CD4-positive, alpha-beta T cell treated with Interleukin-15 for 1 hour (primary cell): Measurements from ENCODE around the gene SLC5A11.
"Not testable (repeated sequence)": the region's sequence is repeated elsewhere in the genome, so short reads cannot be mapped to it uniquely, and the experiment has no call there.

Experiments
- DNase-seq: peaks from one replicate; pipeline ENCODE4 v3.0.0-alpha.2; 2020

SLC5A11 gene

DNA sequence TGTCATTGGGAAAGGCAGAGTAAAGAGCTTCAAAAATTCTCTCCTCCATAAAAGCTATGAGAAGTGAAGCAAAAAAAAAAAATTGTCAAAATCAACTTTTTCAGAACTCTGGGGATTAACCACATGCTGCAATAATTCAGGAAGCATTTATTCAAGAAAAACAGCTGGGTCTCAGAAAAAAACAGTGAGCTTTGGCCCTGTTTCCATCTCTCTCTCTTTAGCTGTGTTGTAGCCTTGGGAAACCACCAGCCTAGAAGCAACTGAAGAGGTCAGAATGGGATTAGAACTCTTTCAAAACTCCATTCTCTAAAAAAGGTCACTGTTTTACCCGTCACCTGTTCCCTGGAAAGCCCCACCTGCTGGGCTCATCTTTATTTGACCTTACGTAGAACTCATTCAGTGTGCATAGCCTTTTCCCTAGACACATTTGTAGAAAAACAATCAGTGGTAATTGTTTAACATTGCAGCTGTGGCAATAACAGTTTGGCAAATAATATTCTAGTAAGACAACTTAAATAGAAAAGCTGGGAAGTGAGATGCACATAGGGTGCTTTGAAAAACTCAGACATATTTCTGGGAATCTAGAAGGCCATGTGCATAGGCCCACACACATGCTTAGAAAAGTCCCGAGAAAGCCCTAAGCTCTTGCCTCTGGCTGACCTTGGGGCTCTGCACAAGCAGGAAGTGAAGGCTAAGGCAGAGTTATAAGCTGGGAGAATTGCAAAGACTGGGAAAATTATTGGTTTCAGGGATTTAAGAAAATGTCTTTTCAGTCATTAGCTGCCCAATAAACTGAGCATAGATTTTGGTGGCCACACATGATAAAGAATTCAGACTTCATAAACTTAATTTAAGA is 18.0 kb downstream of the SLC5A11 start:
- no peak for DNase-seq

GRCh38 chr16:24869033-24869432 is 23.3 kb downstream of the SLC5A11 start:
- DNase-seq = no peak

DNA sequence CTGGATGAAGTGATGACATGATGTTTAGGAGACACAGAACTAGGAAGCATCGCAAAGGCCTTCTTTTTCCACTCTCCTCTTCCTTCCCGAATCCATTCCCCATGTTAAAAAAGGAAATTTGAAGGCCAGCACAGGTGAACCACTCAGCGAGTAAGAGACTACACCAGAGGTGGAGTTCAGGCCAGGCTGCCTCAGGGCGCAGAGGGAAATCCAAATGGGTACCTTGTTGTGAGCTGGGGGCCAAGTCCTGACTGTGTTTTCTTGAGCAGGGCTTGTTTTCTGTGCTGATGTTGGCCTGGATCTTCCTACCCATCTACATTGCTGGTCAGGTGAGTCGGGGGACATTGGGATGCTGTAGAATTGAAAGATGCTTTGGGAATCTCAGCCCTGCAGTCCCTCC is 26.1 kb downstream of the SLC5A11 start:
- no peak for DNase-seq

DNA sequence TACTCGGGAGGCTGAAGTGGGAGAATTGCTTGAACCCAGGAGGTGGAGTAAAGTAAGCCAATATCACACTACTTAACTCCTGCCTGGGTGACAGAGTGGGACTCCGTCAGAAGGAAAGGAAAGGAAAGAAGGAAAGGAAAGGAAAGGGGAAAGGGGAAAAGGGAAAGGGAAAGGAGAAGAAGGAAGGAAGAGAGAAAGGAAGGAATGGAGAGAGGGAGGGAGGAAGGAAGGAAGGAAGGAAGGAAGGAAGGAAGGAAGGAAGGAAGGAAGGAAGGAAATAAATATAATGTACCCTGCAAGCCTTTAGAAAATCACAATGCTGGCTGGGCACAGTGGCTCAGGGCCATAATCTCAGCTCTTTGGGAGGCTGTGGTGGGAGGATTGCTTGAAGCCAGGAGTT is 27.3 kb downstream of the SLC5A11 start:
- DNase-seq = no peak

GRCh38 chr16:24875466-24875865 is 29.7 kb downstream of the SLC5A11 start:
- no peak for DNase-seq

DNA sequence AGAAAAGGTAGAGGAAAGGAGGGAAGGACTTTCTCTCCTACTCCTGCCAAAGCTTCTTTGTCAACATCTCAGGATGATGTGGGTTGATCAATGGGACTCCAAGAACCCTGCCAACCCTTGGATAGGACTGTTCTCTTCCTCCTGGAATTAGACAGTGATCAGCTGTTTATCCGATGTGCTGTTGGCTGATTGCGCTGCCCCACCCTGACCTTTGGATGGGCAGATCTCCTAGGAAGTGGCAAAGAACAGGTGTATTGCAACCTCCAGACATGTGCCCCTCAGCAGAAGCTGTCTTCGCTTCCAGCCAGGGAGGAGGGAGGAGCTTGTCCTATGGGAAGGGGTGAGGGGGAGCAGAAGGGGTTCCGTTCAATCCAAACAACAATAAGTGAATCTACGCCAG is 30.5 kb downstream of the SLC5A11 start:
- no peak for DNase-seq

GRCh38 chr16:24879684-24880083 is 33.9 kb downstream of the SLC5A11 start:
- no peak for DNase-seq

DNA sequence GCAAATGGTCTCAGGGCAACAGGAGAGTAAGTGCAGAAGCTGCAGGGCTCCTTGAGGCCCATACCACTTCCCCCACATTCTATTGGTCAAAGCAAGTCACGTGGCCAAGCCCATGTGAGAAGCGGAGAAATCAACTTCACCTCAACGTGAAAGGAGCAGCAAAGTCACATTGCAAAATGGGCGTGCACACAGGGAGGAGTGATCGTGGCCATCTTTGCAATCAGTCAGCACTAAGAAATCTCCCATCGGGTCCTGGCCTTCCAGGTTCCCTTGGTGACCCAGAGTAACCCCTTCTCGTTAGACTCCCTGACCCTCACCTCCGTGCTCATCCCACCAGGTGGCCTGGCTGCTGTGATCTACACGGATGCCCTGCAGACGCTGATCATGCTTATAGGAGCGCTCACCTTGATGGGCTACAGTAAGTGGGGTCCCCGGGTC is 38.0 kb downstream of the SLC5A11 start:
- DNase-seq = no peak

GRCh38 chr16:24887472-24887871 is 41.7 kb downstream of the SLC5A11 start:
- DNase-seq = no peak

GRCh38 chr16:24890746-24891145 is 45.0 kb downstream of the SLC5A11 start:
- DNase-seq = no peak

DNA sequence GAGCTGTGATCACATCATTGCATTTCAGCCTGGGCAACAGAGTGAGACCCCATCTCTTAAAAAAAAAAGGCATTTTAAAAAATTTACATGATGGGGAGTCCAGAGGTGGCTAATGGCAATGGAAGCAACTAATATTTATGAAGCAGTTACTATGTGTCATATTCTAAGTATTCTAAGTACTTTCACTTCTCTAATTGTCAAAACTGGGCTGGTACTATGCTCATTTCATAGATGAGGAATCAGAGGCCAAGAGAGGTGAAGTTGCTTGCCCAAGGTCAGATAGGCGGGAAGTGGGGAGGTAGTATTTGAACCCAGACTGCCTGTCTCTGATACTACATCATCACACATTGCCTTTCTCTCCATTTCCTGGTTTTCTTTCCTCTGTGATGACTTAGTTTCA is 50.7 kb downstream of the SLC5A11 start:
- no peak for DNase-seq

- not testable (repeated sequence) for DNase-seq
These were observed 51.8 kb downstream of the SLC5A11 start for GRCh38 chr16:24897522-24897921.

DNA sequence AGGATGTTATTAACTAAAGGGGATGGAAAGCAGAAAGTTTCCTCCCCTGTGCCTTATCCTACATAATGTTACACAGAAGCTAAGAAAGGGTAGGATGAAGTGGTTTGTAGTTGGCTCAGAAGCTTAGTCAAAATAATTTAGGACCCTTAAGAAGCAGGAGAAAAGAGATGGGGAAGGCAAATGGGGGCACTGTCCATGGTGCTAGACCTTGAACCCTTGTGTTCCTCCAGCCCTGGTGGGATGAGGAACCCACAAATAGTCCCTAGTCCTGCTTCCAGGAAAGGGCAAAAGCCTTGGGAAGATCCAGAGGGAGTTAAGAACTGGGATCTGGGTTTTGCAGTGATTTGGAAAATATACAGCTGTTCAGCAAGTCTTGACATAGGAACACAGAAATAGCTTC is 54.5 kb downstream of the SLC5A11 start:
- no peak for DNase-seq

DNA sequence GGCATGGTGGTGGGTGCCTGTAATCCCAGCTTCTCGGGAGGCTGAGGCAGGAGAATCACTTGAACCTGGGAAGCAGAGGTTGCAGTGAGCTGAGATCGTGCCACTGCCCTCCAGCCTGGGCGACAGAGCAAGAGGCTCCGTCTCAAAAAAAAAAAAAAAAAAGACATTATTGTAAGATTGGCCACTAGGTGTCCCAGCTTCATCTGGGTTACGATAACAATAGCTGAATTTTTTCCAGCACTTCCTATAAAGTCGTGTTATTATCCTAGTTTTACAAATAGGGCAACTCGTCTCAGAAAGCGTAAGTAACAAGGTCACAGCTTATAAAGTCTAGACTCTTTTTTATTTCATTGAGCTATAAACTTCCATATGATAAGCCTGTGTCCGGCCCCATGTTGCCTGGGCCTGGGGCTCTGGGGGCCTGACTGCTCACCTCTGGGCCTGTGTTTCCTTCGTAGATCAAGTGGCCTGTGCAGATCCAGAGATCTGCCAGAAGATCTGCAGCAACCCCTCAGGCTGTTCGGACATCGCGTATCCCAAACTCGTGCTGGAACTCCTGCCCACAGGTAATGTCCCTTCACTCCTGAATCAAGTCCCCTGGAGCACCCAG is 60.5 kb downstream of the SLC5A11 start:
- DNase-seq = no peak

GRCh38 chr16:24906901-24907300 is 61.1 kb downstream of the SLC5A11 start:
- no peak for DNase-seq

GRCh38 chr16:24908716-24909115 is 63.0 kb downstream of the SLC5A11 start:
- no peak for DNase-seq

DNA sequence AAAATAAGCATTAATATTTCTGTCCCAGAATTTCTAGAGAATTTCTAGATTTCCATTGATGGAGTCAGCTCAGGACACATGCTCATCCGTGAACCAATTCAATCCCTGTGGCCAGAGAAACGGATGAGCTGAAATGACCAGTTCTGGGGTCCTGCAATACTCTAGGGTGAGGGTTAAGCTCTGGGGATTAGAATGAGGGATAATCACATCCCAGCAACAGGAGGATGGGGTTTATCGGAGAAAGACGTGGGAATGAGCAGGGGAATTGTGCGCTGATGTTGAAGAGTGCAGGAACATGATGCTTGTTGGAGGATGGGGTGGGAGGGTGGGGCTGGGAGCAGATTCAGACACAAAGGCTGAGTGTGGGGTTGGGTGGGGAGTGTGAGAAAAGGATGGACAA is 64.1 kb downstream of the SLC5A11 start:
- no peak for DNase-seq

- no peak for DNase-seq
These were observed 69.3 kb downstream of the SLC5A11 start for GRCh38 chr16:24915019-24915418.

- no peak for DNase-seq
These were observed 69.8 kb downstream of the SLC5A11 start for GRCh38 chr16:24915576-24915975.

DNA sequence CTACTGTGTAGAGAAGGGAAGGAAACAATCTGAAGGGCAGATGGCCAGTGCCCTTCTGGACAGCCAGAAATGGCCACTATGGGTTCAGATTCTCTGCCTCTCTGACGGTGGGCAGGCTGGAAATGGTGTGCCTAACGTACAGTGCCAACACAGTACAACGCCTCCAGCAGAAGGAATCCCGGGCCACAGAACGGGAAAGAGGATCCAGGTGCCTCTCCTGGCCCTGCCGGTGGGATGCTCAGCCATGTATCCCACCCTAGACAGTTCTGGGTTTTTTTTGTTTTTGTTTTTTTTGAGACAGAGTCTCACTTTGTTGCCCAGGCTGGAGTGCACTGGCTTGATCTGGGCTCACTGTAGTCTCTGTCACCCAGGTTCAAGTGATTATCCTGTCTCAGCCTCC is 71.5 kb downstream of the SLC5A11 start:
- DNase-seq = no peak

DNA sequence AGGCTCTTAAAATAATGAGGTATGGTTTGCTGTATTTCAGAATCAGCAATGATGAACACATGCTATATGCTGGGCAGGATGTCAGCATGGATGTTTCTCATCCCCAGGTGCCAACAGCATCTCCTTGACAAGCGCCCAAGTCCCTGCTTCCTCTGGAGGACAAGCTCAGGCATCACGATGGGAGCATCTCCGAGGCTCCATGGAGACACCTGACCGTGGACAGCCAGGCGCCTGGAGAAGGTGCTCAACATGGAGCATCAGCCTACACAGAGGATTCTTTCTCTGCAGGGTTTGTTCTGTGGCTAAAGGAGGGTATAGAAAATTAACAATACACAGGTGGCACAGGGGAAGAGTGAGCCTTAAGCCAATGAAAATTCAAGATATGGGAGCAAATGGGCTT is 72.1 kb downstream of the SLC5A11 start:
- no peak for DNase-seq

- no peak for DNase-seq
These were observed 72.9 kb downstream of the SLC5A11 start for GRCh38 chr16:24918641-24919040.

- DNase-seq = no peak
These were observed 73.8 kb downstream of the SLC5A11 start for GRCh38 chr16:24919536-24919935.

GRCh38 chr16:24920568-24920967 is 74.8 kb downstream of the SLC5A11 start:
- no peak for DNase-seq

DNA sequence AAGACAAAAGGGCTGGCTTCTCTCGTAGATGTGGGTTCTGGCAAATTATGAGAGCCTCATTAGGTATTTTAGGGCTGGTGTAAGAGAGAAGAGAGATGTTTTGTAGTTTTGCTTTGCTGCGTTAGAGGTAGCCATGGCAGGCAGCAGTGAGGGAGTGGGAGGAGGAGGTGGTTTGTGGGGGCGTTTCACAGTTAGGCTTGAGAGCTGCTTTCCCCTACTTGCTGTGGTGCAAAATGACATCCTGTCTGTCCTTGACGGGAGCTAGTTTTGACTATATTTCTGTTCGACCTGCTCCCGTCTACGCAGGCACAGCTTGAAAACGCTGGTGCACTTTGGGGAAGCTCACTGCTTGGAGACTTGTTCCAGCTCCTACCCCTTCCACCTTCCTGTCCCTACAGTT is 75.5 kb downstream of the SLC5A11 start:
- no peak for DNase-seq
